Amniotic epithelial cell (primary cell): ENCODE results near the gene SHBG.

Experiments used
- DNase-seq: peaks from one replicate; pipeline ENCODE4 v3.0.0-alpha.2; 2010; ENCODE audit warnings: low read depth

SHBG gene

GRCh38 chr17:7647018-7647417 lies 17.1 kb downstream of the SHBG start:
- no peak for DNase-seq

- no peak for DNase-seq
Observed at GRCh38 chr17:7650509-7651096, 20.7 kb downstream of the SHBG start, which contains the start of gene ATP1B2. Gene ATP1B2 (plus strand): TSS chr17:7650926. CDS start chr17:7651519, 593 bp downstream.

- no peak for DNase-seq
Observed at GRCh38 chr17:7651097-7651664, 21.2 kb downstream of the SHBG start.

- DNase-seq, result no peak
Observed at GRCh38 chr17:7651665-7652387, 21.9 kb downstream of the SHBG start.

GRCh38 chr17:7652388-7653356 lies 22.7 kb downstream of the SHBG start:
- no peak for DNase-seq

GRCh38 chr17:7654832-7655540 lies 25.1 kb downstream of the SHBG start:
- DNase-seq, result no peak

GRCh38 chr17:7655541-7655840 lies 25.6 kb downstream of the SHBG start:
- DNase-seq, result no peak

- DNase-seq, result no peak
Observed at GRCh38 chr17:7656958-7657609, 27.1 kb downstream of the SHBG start.

GRCh38 chr17:7667656-7668406 lies 37.9 kb downstream of the SHBG start:
- DNase-seq, result no peak

GRCh38 chr17:7668482-7668881 lies 38.5 kb downstream of the SHBG start:
- no peak for DNase-seq

- DNase-seq, result no peak
Observed at GRCh38 chr17:7673239-7673638, 43.3 kb downstream of the SHBG start.

GRCh38 chr17:7674934-7675333 lies 45.0 kb downstream of the SHBG start:
- no peak for DNase-seq

- no peak for DNase-seq
Observed at GRCh38 chr17:7676533-7676932, 46.6 kb downstream of the SHBG start.

GRCh38 chr17:7677388-7678067 lies 47.6 kb downstream of the SHBG start:
- DNase-seq, result no peak
